Measurements from ENCODE around the gene CGGBP1.

- TF ChIP-seq, protein P1, sequence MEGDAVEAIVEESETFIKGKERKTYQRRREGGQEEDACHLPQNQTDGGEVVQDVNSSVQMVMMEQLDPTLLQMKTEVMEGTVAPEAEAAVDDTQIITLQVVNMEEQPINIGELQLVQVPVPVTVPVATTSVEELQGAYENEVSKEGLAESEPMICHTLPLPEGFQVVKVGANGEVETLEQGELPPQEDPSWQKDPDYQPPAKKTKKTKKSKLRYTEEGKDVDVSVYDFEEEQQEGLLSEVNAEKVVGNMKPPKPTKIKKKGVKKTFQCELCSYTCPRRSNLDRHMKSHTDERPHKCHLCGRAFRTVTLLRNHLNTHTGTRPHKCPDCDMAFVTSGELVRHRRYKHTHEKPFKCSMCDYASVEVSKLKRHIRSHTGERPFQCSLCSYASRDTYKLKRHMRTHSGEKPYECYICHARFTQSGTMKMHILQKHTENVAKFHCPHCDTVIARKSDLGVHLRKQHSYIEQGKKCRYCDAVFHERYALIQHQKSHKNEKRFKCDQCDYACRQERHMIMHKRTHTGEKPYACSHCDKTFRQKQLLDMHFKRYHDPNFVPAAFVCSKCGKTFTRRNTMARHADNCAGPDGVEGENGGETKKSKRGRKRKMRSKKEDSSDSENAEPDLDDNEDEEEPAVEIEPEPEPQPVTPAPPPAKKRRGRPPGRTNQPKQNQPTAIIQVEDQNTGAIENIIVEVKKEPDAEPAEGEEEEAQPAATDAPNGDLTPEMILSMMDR (conservative IDR thresholded peaks at IDR 0.05): no peak
- no peak for TF ChIP-seq ZFX (IDR thresholded peaks at IDR 0.05)
These were observed 46.5 kb upstream of the CGGBP1 start for GRCh38 chr3:88105325-88105724.

Data from C4-2B (cell line).